HCT116 (cell line): ENCODE results near the gene MEGF10.

ENCODE experiments used
- EZH2 ChIP-seq: fragments of 200-600 bp; sonication (generic); IDR thresholded peaks from 2 replicates; pipeline ENCODE4 v1.6.1; 2017; ENCODE audit warnings: antibody characterized with exemption, mixed run types
- MAX ChIP-seq: IDR thresholded peaks from 2 replicates; pipeline ENCODE4 v1.6.1; 2012
- POLR2A ChIP-seq: IDR thresholded peaks from 2 replicates; pipeline ENCODE4 v1.7.0; 2011; ENCODE audit warnings: borderline replicate concordance; ENCODE audit not compliant: insufficient read depth, insufficient read length; ENCODE audit errors: extremely low read depth
- REST ChIP-seq: IDR thresholded peaks from 2 replicates; pipeline ENCODE4 v1.6.1; 2012; ENCODE audit warnings: low read depth
- ZFX ChIP-seq: fragments of 450-650 bp; IDR thresholded peaks from 2 replicates; pipeline ENCODE4 v1.6.1; 2017
- ZNF274 ChIP-seq: fragments of 200-500 bp; sonication (Bioruptor generic); IDR thresholded peaks from 2 replicates; pipeline ENCODE4 v1.6.1; 2014; ENCODE audit warnings: mild to moderate bottlenecking, low read depth, low read length, inconsistent platforms
- TF ChIP-seq, protein P1 (sequence below), 3 experiments: fragments of 200-600 bp in 1 of 3; sonication (generic) in 1 of 3; IDR thresholded peaks in 2 of 3; conservative IDR thresholded peaks in 1 of 3; 2 replicates each; pipeline ENCODE4 v1.5.1; 2012 to 2017; ENCODE audit warnings: low read depth in 2 of 3, low read length in 2 of 3, antibody characterized with exemption in 1 of 3, borderline replicate concordance in 1 of 3, control low read depth in 1 of 3, mild to moderate bottlenecking in 1 of 3, mixed read lengths in 1 of 3, mixed run types in 1 of 3, moderate library complexity in 1 of 3; ENCODE audit not compliant: insufficient read depth in 1 of 3

DNA sequence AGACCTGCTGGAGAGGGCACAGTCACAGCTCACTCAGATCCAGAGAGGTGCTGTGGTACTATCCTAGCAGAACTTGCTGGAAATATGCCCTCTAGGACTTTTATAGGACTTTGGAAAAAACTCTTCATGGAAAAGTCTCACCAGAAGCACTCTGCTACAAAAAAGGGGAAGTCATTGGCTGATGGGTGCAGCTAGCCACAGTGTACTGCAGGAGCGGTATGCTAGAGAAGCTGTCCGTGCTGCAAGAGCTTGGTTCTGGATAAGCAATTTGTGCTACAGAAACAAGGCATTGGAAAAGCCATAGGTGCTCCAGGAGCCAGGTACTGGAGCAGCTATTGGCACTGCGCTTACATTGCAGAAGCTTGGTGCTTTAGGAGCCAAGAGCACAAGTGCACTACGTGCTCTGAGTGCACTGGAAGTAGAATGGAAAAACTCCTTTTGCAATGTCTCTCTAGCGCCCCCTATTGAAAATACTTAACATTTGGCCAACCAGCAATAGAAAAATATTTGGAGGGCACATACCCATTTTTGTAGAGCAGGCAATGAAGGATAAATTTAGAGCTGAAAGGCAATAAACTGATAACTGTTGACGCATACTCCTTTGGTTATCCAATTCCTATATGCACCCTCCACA, 83.4 kb downstream of the MEGF10 start:
- no peak for TF ChIP-seq MAX
- TF ChIP-seq, protein P1, sequence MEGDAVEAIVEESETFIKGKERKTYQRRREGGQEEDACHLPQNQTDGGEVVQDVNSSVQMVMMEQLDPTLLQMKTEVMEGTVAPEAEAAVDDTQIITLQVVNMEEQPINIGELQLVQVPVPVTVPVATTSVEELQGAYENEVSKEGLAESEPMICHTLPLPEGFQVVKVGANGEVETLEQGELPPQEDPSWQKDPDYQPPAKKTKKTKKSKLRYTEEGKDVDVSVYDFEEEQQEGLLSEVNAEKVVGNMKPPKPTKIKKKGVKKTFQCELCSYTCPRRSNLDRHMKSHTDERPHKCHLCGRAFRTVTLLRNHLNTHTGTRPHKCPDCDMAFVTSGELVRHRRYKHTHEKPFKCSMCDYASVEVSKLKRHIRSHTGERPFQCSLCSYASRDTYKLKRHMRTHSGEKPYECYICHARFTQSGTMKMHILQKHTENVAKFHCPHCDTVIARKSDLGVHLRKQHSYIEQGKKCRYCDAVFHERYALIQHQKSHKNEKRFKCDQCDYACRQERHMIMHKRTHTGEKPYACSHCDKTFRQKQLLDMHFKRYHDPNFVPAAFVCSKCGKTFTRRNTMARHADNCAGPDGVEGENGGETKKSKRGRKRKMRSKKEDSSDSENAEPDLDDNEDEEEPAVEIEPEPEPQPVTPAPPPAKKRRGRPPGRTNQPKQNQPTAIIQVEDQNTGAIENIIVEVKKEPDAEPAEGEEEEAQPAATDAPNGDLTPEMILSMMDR (IDR thresholded peaks at IDR 0.05 in 2 of 3, conservative IDR thresholded peaks at IDR 0.05 in 1 of 3; ENCODE audit: borderline replicate concordance in 1 of 3, insufficient read depth in 1 of 3, low read depth in 2 of 3, low read length in 2 of 3) = peak in 2 of 3 experiments; percentile 33 to 55; a peak in 3 of 6 replicates
- no peak for TF ChIP-seq EZH2
- TF ChIP-seq ZNF274 = no peak
- no peak for TF ChIP-seq POLR2A
- no peak for TF ChIP-seq REST
- TF ChIP-seq ZFX = no peak
